GM12892 (cell line): ENCODE measurements around the gene MUC13.

Source experiments
- DNase-seq: peaks from one replicate; pipeline ENCODE4 v3.0.0; 2011; ENCODE audit not compliant: insufficient read length
- FAIRE-seq: peaks from 2 replicates; lab custom pipeline; 2011; peaks lifted over from hg19 to GRCh38; lab: Jason Lieb, UNC
- POLR2A ChIP-seq: IDR thresholded peaks from 2 replicates; pipeline ENCODE4 v1.6.1; 2011; ENCODE audit warnings: low read depth, low read length, control low read depth
- POLR2AphosphoS5 ChIP-seq: IDR thresholded peaks from 2 replicates; pipeline ENCODE4 v1.6.1; 2011; ENCODE audit warnings: low read depth, low read length, control low read depth
- TAF1 ChIP-seq: IDR thresholded peaks from 2 replicates; pipeline ENCODE4 v1.6.1; 2011; ENCODE audit warnings: low read depth, mild to moderate bottlenecking, control low read depth, low read length, borderline replicate concordance

The MUC13 gene

GRCh38 chr3:124888482-124889441, 45.8 kb downstream of the MUC13 start:
- TF ChIP-seq POLR2A: no peak
- TF ChIP-seq TAF1: no peak
- no peak for TF ChIP-seq POLR2AphosphoS5
- DNase-seq (no peak), FAIRE-seq (no peak)

DNA sequence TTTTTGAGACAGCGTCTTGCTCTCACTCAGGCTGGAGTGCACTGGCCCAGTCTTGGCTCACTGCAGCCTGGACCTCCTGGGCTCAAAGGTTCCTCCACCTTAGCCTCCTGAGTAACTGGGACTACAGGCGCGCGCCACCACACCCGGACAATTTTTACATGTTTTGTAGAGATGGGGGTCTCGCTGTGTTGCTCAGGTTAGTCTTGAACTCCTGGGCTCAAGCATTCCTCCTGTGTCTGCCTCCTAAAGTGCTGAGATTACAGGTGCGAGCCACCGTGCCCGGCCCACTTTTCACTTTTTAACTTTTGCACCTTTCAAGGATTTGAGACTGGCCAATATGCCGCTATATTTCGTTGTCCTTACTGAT, 46.6 kb downstream of the MUC13 start:
- no peak for FAIRE-seq

GRCh38 chr3:124887177-124887931, 47.2 kb downstream of the MUC13 start, which contains the start of gene ITGB5:
TSS of gene ITGB5 (minus strand) at chr3:124887365. CDS start at chr3:124887000, 365 bp downstream.
- FAIRE-seq (no peak), DNase-seq (peak; percentile 49)
- TF ChIP-seq POLR2AphosphoS5 (no peak), POLR2A (no peak), TAF1 (no peak)

More for the DNA sequence above, 46.6 kb downstream of the MUC13 start:
- DNase-seq: no peak
- TF ChIP-seq POLR2AphosphoS5 (no peak), POLR2A (no peak)

DNA sequence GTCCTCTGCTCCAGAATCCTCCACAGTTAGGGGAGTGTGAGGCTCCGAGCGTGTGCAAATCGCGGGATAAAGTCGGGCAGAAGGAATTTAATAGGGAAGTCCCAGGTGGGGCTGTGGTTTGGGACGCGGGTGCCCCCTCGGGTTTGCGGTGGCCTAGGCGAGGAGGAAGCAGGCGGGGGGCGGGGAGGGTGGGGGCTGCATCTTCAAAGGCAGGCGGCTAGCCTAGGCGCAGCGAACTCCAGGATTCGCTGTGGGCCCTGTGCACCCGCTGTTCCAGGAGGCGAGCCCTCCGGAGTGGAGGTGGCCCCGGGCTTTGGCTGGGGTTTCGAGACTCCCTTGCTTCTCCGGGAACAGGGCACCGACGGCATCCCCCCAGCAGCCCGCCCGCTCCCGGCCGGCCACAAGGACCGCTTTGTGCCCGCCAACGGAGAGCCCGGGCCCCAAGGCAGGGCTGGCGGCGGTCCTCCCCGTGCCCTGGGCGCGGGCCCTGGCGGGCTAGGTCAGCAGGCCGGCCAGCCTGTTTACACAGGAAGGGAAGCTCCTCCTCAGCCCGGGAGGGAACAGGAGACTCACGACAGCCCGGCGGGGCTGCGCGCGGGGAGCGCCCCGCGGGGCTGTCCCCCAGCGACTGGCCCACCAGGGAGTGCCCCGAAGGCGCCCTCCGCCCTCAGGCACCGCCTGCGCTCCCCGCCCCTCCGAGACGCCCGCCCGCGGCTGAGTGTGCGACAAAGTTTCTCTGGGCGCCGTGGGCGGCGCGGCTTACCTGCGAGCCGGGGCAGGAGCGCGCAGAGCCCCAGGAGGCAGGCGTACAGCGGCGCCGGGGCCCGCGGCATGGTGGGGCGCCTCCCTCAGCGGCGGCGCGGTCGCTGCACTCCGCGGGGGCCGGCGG, 48.1 kb downstream of the MUC13 start:
- DNase-seq (peak; percentile 53), FAIRE-seq (peak; percentile 33)
- no peak for TF ChIP-seq POLR2AphosphoS5
- no peak for TF ChIP-seq POLR2A
- no peak for TF ChIP-seq TAF1

DNA sequence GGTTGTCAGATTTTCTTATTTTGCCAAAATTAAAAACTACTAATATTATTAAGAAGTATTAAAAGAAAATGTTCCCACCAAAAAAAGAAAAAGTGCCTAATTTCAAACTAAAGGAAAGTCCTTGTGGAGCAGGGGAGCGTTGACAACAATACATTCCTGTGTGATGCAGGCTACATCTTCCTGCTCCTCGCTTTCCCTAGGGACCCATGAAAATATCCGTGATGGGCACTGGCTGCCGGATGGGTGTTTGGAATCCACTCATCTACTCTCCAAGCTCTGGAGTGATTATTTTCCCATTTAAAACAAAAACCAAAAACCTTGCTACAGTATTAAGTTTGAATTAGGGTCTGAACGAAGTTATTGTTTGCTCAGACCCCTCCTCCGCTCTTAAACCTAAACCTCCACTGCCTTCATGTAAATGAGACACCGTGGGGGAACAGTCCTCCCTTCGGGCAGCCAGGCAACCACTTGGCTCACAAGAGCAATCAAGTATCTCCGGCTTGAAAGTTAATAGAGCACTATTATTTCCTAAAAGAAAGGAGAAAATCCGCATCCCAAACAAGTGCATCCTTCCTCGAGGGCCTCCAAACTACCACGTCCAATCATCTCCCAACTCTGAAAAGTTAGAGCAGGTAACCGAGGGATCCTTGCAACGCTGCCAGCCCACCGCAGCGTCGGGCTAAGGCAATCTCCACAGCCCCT, 48.9 kb downstream of the MUC13 start:
- DNase-seq (no peak), FAIRE-seq (no peak)
- TF ChIP-seq TAF1 (no peak), POLR2A (no peak), POLR2AphosphoS5 (no peak)

DNA sequence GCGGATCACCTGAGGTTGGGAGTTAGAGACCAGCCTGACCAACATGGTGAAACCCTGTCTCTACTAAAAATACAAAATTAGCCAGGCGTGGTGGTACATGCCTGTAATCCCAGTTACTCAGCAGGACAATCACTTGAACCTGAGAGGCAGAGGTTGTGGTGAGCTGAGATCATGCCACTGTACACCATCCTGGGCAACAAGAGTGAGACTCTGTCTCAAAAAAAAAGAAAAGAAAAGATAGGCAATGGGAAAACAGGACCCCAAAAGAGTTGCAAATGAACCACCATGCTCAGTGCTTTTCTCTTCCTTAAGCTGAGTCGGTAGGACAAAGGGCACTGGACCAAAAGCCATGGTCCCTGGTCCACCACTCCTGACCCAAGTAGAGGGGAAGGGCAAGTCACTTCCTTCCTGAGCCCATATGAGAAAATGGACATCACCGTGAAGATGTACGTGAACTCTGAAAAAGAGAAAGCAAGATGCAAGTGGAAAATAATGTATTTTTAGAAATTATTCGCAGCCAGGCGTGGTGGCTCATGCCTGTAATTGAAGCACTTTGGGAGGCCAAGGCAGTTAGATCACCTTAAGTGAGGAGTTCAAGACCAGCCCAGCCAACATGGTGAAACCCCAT, 50.0 kb downstream of the MUC13 start:
- FAIRE-seq (no peak), DNase-seq (no peak)
- TF ChIP-seq POLR2AphosphoS5 (no peak), TAF1 (no peak), POLR2A (no peak)

- no peak for TF ChIP-seq TAF1
- TF ChIP-seq POLR2A: no peak
- no peak for TF ChIP-seq POLR2AphosphoS5
- FAIRE-seq: no peak
Measured at GRCh38 chr3:124883766-124884473, 50.6 kb downstream of the MUC13 start.

GRCh38 chr3:124882816-124883747, 51.5 kb downstream of the MUC13 start:
- DNase-seq (no peak), FAIRE-seq (no peak)
- TF ChIP-seq POLR2A (no peak), TAF1 (no peak), POLR2AphosphoS5 (no peak)

More at GRCh38 chr3:124883766-124884473, 50.6 kb downstream of the MUC13 start:
- no peak for DNase-seq
